Loucy (cell line): ENCODE data around the gene SART1.

Experiments
- H2AFZ ChIP-seq: fragments of 200-600 bp; sonication (generic); 2 replicates; pipeline ENCODE4 v1.6.0; 2016; ENCODE audit warnings: antibody characterized with exemption, mild to moderate bottlenecking, low read length, moderate library complexity
- H3F3A ChIP-seq: fragments of 200-600 bp; 2 replicates; pipeline ENCODE4 v1.6.0; 2016; ENCODE audit warnings: antibody characterized with exemption, low read depth, mild to moderate bottlenecking
- H3K27me3 ChIP-seq: fragments of 200-600 bp; sonication (generic); 2 replicates; pipeline ENCODE4 v1.6.1; 2014; ENCODE audit warnings: low read length, mild to moderate bottlenecking; ENCODE audit not compliant: insufficient read depth, poor library complexity, severe bottlenecking
- H3K36me3 ChIP-seq: fragments of 200-600 bp; sonication (generic); 2 replicates; pipeline ENCODE4 v1.6.1; 2016; ENCODE audit warnings: low read length; ENCODE audit not compliant: insufficient read depth
- H3K4me1 ChIP-seq: fragments of 200-600 bp; sonication (generic); 2 replicates; pipeline ENCODE4 v1.5.1; 2014; ENCODE audit warnings: low read length, mild to moderate bottlenecking; ENCODE audit not compliant: insufficient read depth, poor library complexity, severe bottlenecking
- H3K4me2 ChIP-seq: fragments of 200-600 bp; sonication (generic); 2 replicates; pipeline ENCODE4 v1.6.0; 2014; ENCODE audit warnings: antibody characterized with exemption, low read length, low read depth, mild to moderate bottlenecking; ENCODE audit not compliant: poor library complexity, severe bottlenecking
- H3K4me3 ChIP-seq: fragments of 200-600 bp; sonication (generic); 2 replicates; pipeline ENCODE4 v1.5.1; 2014; ENCODE audit warnings: low read length, mild to moderate bottlenecking, mixed read lengths; ENCODE audit not compliant: poor library complexity, severe bottlenecking
- H3K79me2 ChIP-seq: fragments of 200-600 bp; sonication (generic); 2 replicates; pipeline ENCODE4 v1.6.1; 2014; ENCODE audit warnings: low read length; ENCODE audit not compliant: insufficient read depth
- H3K9ac ChIP-seq: fragments of 200-600 bp; sonication (generic); 2 replicates; pipeline ENCODE4 v1.6.0; 2014; ENCODE audit warnings: mild to moderate bottlenecking, low read depth, low read length, moderate library complexity; ENCODE audit not compliant: poor library complexity, severe bottlenecking
- H3K9me2 ChIP-seq: fragments of 200-600 bp; sonication (generic); replicated peaks from 2 replicates; pipeline ENCODE4 v1.6.1; 2016; ENCODE audit warnings: low read depth, low read length, mixed read lengths
- H3K9me3 ChIP-seq: fragments of 200-600 bp; sonication (generic); 2 replicates; pipeline ENCODE4 v1.6.1; 2014; ENCODE audit warnings: mild to moderate bottlenecking, antibody characterized with exemption, low read length, low read depth; ENCODE audit not compliant: insufficient read depth
- H4K20me1 ChIP-seq: fragments of 200-600 bp; sonication (generic); 2 replicates; pipeline ENCODE4 v1.6.0; 2014; ENCODE audit warnings: antibody characterized with exemption, low read length, mild to moderate bottlenecking; ENCODE audit not compliant: insufficient read depth, poor library complexity, severe bottlenecking
- EZH2phosphoT487 ChIP-seq: fragments of 200-600 bp; IDR thresholded peaks from 2 replicates; pipeline ENCODE4 v1.6.1; 2018; ENCODE audit warnings: antibody characterized with exemption, mild to moderate bottlenecking, moderate library complexity, borderline replicate concordance
- TF ChIP-seq, protein P1 (sequence below): fragments of 200-600 bp; sonication (generic); conservative IDR thresholded peaks from 2 replicates; pipeline ENCODE4 v1.5.1; 2014; ENCODE audit warnings: mild to moderate bottlenecking, antibody characterized with exemption, low read length

The SART1 gene

GRCh38 chr11:66006134-66006890 lies 44.8 kb downstream of the SART1 start:
- H2AFZ ChIP-seq = no peak overlapping the region
- H3K4me2 ChIP-seq = no peak overlapping the region
- no peaks in the 10 kb centered on the region; the same call in 1 of the 2 replicates for H3K36me3 ChIP-seq
- no peak overlapping the region for H3K4me3 ChIP-seq
- H3K9ac ChIP-seq = no peak overlapping the region
- no peaks in the 10 kb centered on the region for H3K27me3 ChIP-seq
- H3F3A ChIP-seq = no peaks in the 10 kb centered on the region
- peaks cover 10% of the 10 kb centered on the region for H4K20me1 ChIP-seq
- H3K79me2 ChIP-seq = peaks cover 29% of the 10 kb centered on the region
- TF ChIP-seq, protein P1, sequence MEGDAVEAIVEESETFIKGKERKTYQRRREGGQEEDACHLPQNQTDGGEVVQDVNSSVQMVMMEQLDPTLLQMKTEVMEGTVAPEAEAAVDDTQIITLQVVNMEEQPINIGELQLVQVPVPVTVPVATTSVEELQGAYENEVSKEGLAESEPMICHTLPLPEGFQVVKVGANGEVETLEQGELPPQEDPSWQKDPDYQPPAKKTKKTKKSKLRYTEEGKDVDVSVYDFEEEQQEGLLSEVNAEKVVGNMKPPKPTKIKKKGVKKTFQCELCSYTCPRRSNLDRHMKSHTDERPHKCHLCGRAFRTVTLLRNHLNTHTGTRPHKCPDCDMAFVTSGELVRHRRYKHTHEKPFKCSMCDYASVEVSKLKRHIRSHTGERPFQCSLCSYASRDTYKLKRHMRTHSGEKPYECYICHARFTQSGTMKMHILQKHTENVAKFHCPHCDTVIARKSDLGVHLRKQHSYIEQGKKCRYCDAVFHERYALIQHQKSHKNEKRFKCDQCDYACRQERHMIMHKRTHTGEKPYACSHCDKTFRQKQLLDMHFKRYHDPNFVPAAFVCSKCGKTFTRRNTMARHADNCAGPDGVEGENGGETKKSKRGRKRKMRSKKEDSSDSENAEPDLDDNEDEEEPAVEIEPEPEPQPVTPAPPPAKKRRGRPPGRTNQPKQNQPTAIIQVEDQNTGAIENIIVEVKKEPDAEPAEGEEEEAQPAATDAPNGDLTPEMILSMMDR = no peak
- TF ChIP-seq EZH2phosphoT487 = no peak
- H3K4me1 ChIP-seq = peaks cover 16% of the 10 kb centered on the region
- H3K9me3 ChIP-seq = no peaks in the 10 kb centered on the region
- H3K9me2 ChIP-seq = no peaks in the 10 kb centered on the region

- Histone ChIP-seq H3K4me2 (no peak overlapping the region), H3K9ac (no peak overlapping the region), H3K9me2 (no peaks in the 10 kb centered on the region), H3F3A (no peaks in the 10 kb centered on the region), H3K79me2 (peaks cover 24% of the 10 kb centered on the region), H3K9me3 (no peaks in the 10 kb centered on the region), H2AFZ (no peak overlapping the region), H3K27me3 (no peaks in the 10 kb centered on the region), H3K36me3 (no peaks in the 10 kb centered on the region; the same call in 1 of the 2 replicates), H3K4me1 (peaks cover 16% of the 10 kb centered on the region), H3K4me3 (no peak overlapping the region), H4K20me1 (peaks cover 7% of the 10 kb centered on the region)
- TF ChIP-seq, protein P1 = no peak
- TF ChIP-seq EZH2phosphoT487 = no peak
Observed at GRCh38 chr11:66006891-66007176, 45.3 kb downstream of the SART1 start.

- Histone ChIP-seq H3K79me2 (peaks cover 23% of the 10 kb centered on the region), H3K9me2 (no peaks in the 10 kb centered on the region), H3K4me3 (no peak overlapping the region), H3K27me3 (no peaks in the 10 kb centered on the region), H3K4me2 (no peak overlapping the region), H2AFZ (no peak overlapping the region), H3K9ac (no peak overlapping the region), H3K36me3 (no peaks in the 10 kb centered on the region; the same call in 1 of the 2 replicates), H3K4me1 (peaks cover 16% of the 10 kb centered on the region), H4K20me1 (peaks cover 7% of the 10 kb centered on the region), H3F3A (no peaks in the 10 kb centered on the region), H3K9me3 (no peaks in the 10 kb centered on the region)
- TF ChIP-seq, protein P1 = no peak
- no peak for TF ChIP-seq EZH2phosphoT487
Observed at GRCh38 chr11:66007201-66007634, 45.7 kb downstream of the SART1 start.
